ENCODE results near the gene OSBPL2.

OSBPL2 gene

GRCh38 chr20:62237801-62238568 is at the start of gene OSBPL2:
TSS of gene OSBPL2 (plus strand) at chr20:62238521. CDS start at chr20:62256185, 17,664 bp downstream.
- peak; percentile 74 to 100 (median 99) for DNase-seq

GRCh38 chr20:62190639-62191411 is 47.5 kb upstream of the OSBPL2 start:
- DNase-seq, result no peak

GRCh38 chr20:62191781-62192559 is 46.4 kb upstream of the OSBPL2 start:
- DNase-seq, result peak in 5 of 58 donors; percentile 10 to 39 (median 18)

- no peak for DNase-seq
Measured at GRCh38 chr20:62192635-62193034, 45.7 kb upstream of the OSBPL2 start.

- peak in 1 of 58 donors; percentile 2 for DNase-seq
Measured at GRCh38 chr20:62193079-62194025, 45.0 kb upstream of the OSBPL2 start.

GRCh38 chr20:62195075-62195405 is 43.3 kb upstream of the OSBPL2 start:
- DNase-seq, result no peak

- no peak for DNase-seq
Measured at GRCh38 chr20:62195736-62196135, 42.6 kb upstream of the OSBPL2 start.

- DNase-seq, result no peak
Measured at GRCh38 chr20:62196286-62196685, 42.0 kb upstream of the OSBPL2 start.

GRCh38 chr20:62197311-62197710 is 41.0 kb upstream of the OSBPL2 start:
- no peak for DNase-seq

- DNase-seq, result no peak
Measured at GRCh38 chr20:62197801-62198200, 40.5 kb upstream of the OSBPL2 start.

GRCh38 chr20:62198496-62198895 is 39.8 kb upstream of the OSBPL2 start:
- DNase-seq, result no peak

- no peak for DNase-seq
Measured at GRCh38 chr20:62198931-62199330, 39.4 kb upstream of the OSBPL2 start.

- no peak for DNase-seq
Measured at GRCh38 chr20:62200491-62201172, 37.7 kb upstream of the OSBPL2 start.

GRCh38 chr20:62201173-62202082 is 36.9 kb upstream of the OSBPL2 start:
- no peak for DNase-seq

- DNase-seq, result no peak
Measured at GRCh38 chr20:62202083-62202395, 36.3 kb upstream of the OSBPL2 start.

GRCh38 chr20:62202676-62203377 is 35.5 kb upstream of the OSBPL2 start:
- DNase-seq, result no peak

GRCh38 chr20:62203378-62204030 is 34.8 kb upstream of the OSBPL2 start:
- DNase-seq, result no peak

All from anterior cingulate cortex (tissue), 58 donors.